Fibroblast of lung (primary cell): ENCODE data around the gene P2RX4. TPM values are rescaled to one million over a fixed set of nuclear protein-coding genes. Genes with fewer than 3 reads are reported as not detected.

ENCODE experiments used
- DNase-seq, 2 donors: peaks; one replicate each; pipeline versions ENCODE4 v3.0.0 to v3.0.0-alpha.2; 2010; ENCODE audit warnings: low read depth in 2 of 2
- H2AFZ ChIP-seq: 2 replicates; pipeline ENCODE4 v1.5.1; 2012; ENCODE audit warnings: low read length, control low read depth, inconsistent platforms
- H3K27ac ChIP-seq: 2 replicates; pipeline ENCODE4 v1.5.1; 2011; ENCODE audit warnings: low read length, control low read depth; ENCODE audit not compliant: insufficient read depth
- H3K27me3 ChIP-seq: 2 replicates; pipeline ENCODE4 v1.5.1; 2011; ENCODE audit warnings: mild to moderate bottlenecking, low read length; ENCODE audit not compliant: control insufficient read depth, insufficient read depth
- H3K36me3 ChIP-seq: 2 replicates; pipeline ENCODE4 v1.5.1; 2011; ENCODE audit warnings: low read length; ENCODE audit not compliant: control insufficient read depth, insufficient read depth
- H3K4me1 ChIP-seq: 2 replicates; pipeline ENCODE4 v1.5.1; 2011; ENCODE audit warnings: low read length; ENCODE audit not compliant: control insufficient read depth, insufficient read depth; ENCODE audit errors: extremely low read depth
- H3K4me2 ChIP-seq: 2 replicates; pipeline ENCODE4 v1.5.1; 2011; ENCODE audit warnings: low read length, control low read depth; ENCODE audit not compliant: insufficient read depth; ENCODE audit errors: extremely low read depth
- H3K4me3 ChIP-seq, 4 experiments: fragments of 200-600 bp in 1 of 4; sonication (generic) in 1 of 4; replicated peaks in 1 of 4; 2 replicates each; pipeline ENCODE4 v1.5.1; 2011 to 2016; ENCODE audit warnings: low read length in 4 of 4, low read depth in 3 of 4, mild to moderate bottlenecking in 3 of 4, control low read depth in 2 of 4, inconsistent platforms in 1 of 4, mixed read lengths in 1 of 4; ENCODE audit not compliant: insufficient read depth in 1 of 4; ENCODE audit errors: control extremely low read depth in 1 of 4
- H3K79me2 ChIP-seq: 2 replicates; pipeline ENCODE4 v1.5.1; 2012; ENCODE audit warnings: mild to moderate bottlenecking, low read length, inconsistent platforms; ENCODE audit not compliant: control insufficient read depth, insufficient read depth
- H3K9ac ChIP-seq: 2 replicates; pipeline ENCODE4 v1.5.1; 2011; ENCODE audit warnings: mild to moderate bottlenecking, low read length, control low read depth; ENCODE audit not compliant: insufficient read depth
- H3K9me3 ChIP-seq: 2 replicates; pipeline ENCODE4 v1.5.1; 2012; ENCODE audit warnings: low read depth, low read length; ENCODE audit not compliant: control insufficient read depth, insufficient read depth
- H4K20me1 ChIP-seq: 2 replicates; pipeline ENCODE4 v1.5.1; 2011; ENCODE audit warnings: low read length; ENCODE audit not compliant: control insufficient read depth, insufficient read depth; ENCODE audit errors: extremely low read depth
- CTCF ChIP-seq, 2 donors: IDR thresholded peaks in 1 of 2; conservative IDR thresholded peaks in 1 of 2; 1 replicate in 1 of 2; 2 replicates in 1 of 2; pipeline ENCODE4 v1.5.1; 2011 to 2012; ENCODE audit warnings: low read length in 2 of 2, control low read depth in 1 of 2, inconsistent platforms in 1 of 2, low read depth in 1 of 2, mild to moderate bottlenecking in 1 of 2
- EZH2 ChIP-seq: IDR thresholded peaks from 2 replicates; pipeline ENCODE4 v1.5.1; 2012; ENCODE audit warnings: low read length, control low read depth, mild to moderate bottlenecking; ENCODE audit errors: missing control alignments
- polyA plus RNA-seq, 2 donors: library from polyadenylated mRNA; depleted of rRNA in 1 of 2; stranded (reverse) in 1 of 2; unstranded in 1 of 2; fragments of >200 nt; gene quantifications; 2 replicates each; pipeline ENCODE4 v1.2.1, GENCODE V29; 2011 to 2012; ENCODE audit warnings: missing spikeins in 1 of 2
- total RNA-seq: library from RNA; depleted of rRNA; stranded (reverse); fragments of >200 nt; gene quantifications from 2 replicates; pipeline ENCODE4 v1.2.1, GENCODE V29; 2014

The P2RX4 gene
- total and polyA plus RNA-seq, 2 donors (not counting 1 experiment from before 2014, with no cell fraction given), result 27.2 to 59.8 TPM

GRCh38 chr12:121248622-121249021 is 38.7 kb downstream of the P2RX4 start:
- no peaks in the 10 kb centered on the region for H3K9me3 ChIP-seq
- H3K27ac ChIP-seq, result no peak overlapping the region

GRCh38 chr12:121250359-121250758 is 40.4 kb downstream of the P2RX4 start:
- H3K4me3 ChIP-seq, result no peak overlapping the region
- H3K4me1 ChIP-seq, result no peaks in the 10 kb centered on the region
- H3K79me2 ChIP-seq, result no peaks in the 10 kb centered on the region
- H3K27me3 ChIP-seq, result no peaks in the 10 kb centered on the region
- peaks cover 19% of the 10 kb centered on the region for H3K36me3 ChIP-seq
- H3K27ac ChIP-seq, result no peak overlapping the region
- no peaks in the 10 kb centered on the region for H4K20me1 ChIP-seq
- no peak for DNase-seq
- H3K4me2 ChIP-seq, result no peak overlapping the region
- TF ChIP-seq CTCF (conservative IDR thresholded peaks at IDR 0.05 in 1 of 2, IDR thresholded peaks at IDR 0.05 in 1 of 2; ENCODE audit: low read depth in 1 of 2, low read length in 2 of 2) (no peak), EZH2 (no peak)
- no peaks in the 10 kb centered on the region for H3K9me3 ChIP-seq
- H2AFZ ChIP-seq, result no peak overlapping the region
- H3K9ac ChIP-seq, result no peak overlapping the region

More at GRCh38 chr12:121248622-121249021, 38.7 kb downstream of the P2RX4 start:
- Histone ChIP-seq H3K4me1 (no peaks in the 10 kb centered on the region), H3K9ac (no peak overlapping the region), H3K27me3 (no peaks in the 10 kb centered on the region), H3K4me2 (no peak overlapping the region), H2AFZ (no peak overlapping the region), H3K4me3 (no peak overlapping the region), H3K36me3 (peaks cover 20% of the 10 kb centered on the region), H3K79me2 (no peaks in the 10 kb centered on the region), H4K20me1 (no peaks in the 10 kb centered on the region)
- no peak for DNase-seq
- TF ChIP-seq CTCF (conservative IDR thresholded peaks at IDR 0.05 in 1 of 2, IDR thresholded peaks at IDR 0.05 in 1 of 2; ENCODE audit: low read depth in 1 of 2, low read length in 2 of 2) (no peak), EZH2 (no peak)

GRCh38 chr12:121251838-121252237 is 41.9 kb downstream of the P2RX4 start:
- Histone ChIP-seq H3K4me2 (no peak overlapping the region), H3K9ac (no peak overlapping the region), H4K20me1 (no peaks in the 10 kb centered on the region), H3K79me2 (no peaks in the 10 kb centered on the region), H3K9me3 (no peaks in the 10 kb centered on the region), H3K4me1 (no peaks in the 10 kb centered on the region), H3K36me3 (peaks cover 22% of the 10 kb centered on the region), H3K4me3 (no peak overlapping the region), H3K27me3 (no peaks in the 10 kb centered on the region), H3K27ac (no peak overlapping the region), H2AFZ (no peak overlapping the region)
- no peak for DNase-seq
- TF ChIP-seq CTCF (conservative IDR thresholded peaks at IDR 0.05 in 1 of 2, IDR thresholded peaks at IDR 0.05 in 1 of 2; ENCODE audit: low read depth in 1 of 2, low read length in 2 of 2) (no peak), EZH2 (no peak)
